Lung microvascular endothelial cell (primary cell): ENCODE results near the gene B4GALT2. TPM values are rescaled to one million over a fixed set of nuclear protein-coding genes. Genes with fewer than 3 reads are reported as not detected.

ENCODE experiments used
- DNase-seq, 2 donors: peaks; one replicate each; pipeline versions ENCODE4 v3.0.0 to v3.0.0-alpha.2; 2010; ENCODE audit warnings: low read depth in 2 of 2
- total RNA-seq: library from RNA; depleted of rRNA; stranded (reverse); fragments of >200 nt; gene quantifications from 2 replicates; pipeline ENCODE4 v1.2.1, GENCODE V29; 2014

Gene B4GALT2
- total RNA-seq, 1 donor from 2014 or later, result 41.9 TPM

- DNase-seq, result no peak
These were observed 5.8 kb downstream of the B4GALT2 start for GRCh38 chr1:43984855-43985254.

DNA sequence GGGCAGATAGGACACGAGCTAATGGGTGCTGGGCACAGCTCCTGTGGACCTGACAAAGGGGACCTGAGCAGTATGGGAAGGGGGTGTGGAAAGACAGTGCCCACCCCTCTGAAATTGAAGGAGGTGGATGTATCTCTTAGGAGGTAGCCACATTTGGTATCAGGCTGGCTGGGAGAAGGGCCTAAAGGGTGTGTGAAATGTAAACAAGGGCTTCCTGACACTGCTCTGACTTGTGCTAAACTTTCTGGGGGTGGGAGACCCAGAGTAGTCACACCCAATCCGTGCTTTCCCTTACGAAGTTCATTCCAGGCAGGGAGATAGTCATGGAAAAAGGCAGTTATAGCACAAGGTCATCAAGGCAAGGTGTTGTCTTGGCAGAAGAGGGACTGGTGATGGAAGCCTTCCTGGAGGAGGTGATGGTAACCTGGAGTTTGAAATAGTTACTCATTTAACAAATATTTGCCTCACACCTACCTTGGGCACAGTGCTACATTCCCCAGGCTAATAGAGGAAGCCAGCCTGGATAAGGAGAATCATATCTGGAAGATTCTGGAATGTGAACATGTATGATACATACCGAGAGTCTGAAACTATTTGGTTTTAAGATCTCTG lies 7.1 kb downstream of the B4GALT2 start:
- no peak for DNase-seq

DNA sequence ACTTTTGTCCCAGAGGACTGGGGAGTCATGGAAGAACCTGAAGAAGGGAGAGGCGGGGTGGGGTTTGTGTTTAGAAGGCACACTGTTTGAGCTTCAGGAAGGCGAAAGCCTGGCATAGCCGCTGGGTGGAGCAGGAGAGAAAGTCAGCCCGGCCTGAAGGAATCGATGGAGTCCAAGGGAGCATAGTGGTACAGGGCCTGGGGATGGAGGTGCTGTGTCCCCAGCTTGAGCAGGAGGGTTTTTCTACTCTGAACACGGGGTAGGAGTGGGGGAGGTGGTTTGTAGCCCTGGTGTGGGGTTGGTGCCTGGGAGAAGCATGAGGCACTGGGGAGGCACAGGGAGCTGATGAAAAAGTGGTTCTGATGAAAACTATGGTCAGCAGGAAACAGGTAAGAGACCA lies 7.7 kb downstream of the B4GALT2 start:
- no peak for DNase-seq

DNA sequence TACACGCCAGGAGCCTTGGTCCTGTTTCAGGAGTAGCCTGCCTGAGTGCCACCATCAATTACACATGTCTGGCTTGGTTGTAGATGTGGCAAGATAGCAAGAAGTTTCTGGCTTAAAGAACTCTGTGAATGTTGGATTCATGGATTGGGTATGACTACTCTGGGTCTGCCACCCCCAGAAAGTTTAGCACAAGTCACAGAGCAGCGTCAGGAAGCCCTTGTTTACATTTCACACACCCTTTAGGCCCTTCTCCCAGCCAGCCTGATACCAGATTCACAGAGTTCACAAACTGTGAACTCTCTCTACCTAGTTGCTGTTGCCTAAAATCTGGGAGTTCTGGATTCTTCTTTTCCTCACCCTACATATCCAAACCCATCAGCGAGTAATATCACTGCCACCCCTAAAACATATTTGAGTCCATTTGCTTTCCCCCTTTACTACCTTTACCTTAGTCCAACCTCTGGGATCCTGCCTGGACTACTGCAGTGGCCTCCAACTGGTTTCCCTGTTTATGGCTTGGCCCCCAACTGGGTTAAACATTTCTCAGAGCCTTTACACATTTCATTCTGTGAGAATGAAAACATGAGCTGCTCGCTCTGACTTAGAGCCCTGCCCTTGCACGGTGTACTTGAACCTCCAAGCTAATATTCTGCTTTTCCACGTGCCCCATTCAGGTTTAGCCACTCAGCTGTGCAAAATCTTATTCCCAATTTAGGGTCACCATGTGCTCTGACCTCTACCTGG lies 8.3 kb downstream of the B4GALT2 start:
- DNase-seq, result no peak

DNA sequence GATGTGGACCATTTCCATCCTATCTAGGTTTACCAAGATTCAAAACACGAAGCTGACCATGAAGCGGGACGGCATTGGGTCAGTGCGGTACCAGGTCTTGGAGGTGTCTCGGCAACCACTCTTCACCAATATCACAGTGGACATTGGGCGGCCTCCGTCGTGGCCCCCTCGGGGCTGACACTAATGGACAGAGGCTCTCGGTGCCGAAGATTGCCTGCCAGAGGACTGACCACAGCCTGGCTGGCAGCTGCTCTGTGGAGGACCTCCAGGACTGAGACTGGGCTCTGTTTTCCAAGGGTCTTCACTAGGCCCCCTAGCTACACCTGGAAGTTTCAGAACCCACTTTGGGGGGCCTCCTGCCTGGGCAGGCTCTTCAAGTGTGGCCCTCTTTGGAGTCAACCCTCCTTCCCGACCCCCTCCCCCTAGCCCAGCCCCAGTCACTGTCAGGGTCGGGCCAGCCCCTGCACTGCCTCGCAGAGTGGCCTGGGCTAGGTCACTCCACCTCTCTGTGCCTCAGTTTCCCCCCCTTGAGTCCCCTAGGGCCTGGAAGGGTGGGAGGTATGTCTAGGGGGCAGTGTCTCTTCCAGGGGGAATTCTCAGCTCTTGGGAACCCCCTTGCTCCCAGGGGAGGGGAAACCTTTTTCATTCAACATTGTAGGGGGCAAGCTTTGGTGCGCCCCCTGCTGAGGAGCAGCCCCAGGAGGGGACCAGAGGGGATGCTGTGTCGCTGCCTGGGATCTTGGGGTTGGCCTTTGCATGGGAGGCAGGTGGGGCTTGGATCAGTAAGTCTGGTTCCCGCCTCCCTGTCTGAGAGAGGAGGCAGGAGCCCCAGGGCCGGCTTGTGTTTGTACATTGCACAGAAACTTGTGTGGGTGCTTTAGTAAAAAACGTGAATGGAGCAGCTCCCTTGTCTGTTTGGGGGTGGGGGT lies 11.5 kb downstream of the B4GALT2 start:
- no peak for DNase-seq

- no peak for DNase-seq
These were observed 12.1 kb downstream of the B4GALT2 start for GRCh38 chr1:43991200-43991475.

DNA sequence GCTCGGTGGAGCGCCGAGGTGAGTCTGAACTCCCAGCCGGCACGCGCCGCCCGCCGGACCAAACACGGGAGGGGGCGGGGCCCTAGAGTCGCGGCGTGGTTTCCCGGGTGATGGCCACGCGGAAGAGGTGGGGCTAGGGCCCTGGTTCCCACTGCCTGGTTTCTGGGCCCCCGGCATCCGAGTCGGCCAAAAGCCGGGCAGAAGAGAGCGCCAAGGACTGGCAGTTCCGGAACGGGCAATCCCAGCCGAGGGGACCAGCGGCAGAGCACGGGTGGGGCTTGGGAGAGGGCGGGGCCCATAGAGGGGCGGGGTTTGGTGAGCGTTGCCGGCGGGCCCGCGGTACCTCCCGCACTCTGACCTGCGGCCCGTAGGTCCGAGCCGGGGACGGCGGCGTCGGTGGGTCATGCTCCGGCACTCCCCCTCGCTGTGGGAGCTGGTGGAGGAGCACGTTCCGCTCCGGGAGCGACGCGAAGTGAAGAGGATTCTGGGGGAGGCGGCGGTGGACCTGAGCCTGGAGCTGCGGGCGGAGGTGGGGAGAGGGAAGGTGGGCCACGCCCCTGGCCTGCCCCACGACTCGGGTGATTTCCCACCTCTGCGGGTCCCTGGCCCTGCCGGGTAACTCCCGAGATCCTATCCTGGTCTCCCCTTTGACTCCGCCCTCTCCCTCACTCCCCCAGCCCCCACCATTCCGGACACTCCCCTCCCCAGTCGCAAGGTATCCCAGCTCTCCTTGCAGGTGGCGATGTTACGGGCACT lies 12.6 kb downstream of the B4GALT2 start, which contains the start of gene CCDC24:
Gene CCDC24, plus strand, starts transcription at position 124 of the 756 bp plus-strand sequence. Its CDS starts 280 bp downstream, at position 404.
- DNase-seq, result peak; percentile 47 to 52

GRCh38 chr1:43992232-43992995 lies 13.4 kb downstream of the B4GALT2 start:
- DNase-seq, result no peak

GRCh38 chr1:43993206-43993914 lies 14.3 kb downstream of the B4GALT2 start:
- DNase-seq, result no peak

GRCh38 chr1:43994071-43994470 lies 15.1 kb downstream of the B4GALT2 start:
- no peak for DNase-seq

DNA sequence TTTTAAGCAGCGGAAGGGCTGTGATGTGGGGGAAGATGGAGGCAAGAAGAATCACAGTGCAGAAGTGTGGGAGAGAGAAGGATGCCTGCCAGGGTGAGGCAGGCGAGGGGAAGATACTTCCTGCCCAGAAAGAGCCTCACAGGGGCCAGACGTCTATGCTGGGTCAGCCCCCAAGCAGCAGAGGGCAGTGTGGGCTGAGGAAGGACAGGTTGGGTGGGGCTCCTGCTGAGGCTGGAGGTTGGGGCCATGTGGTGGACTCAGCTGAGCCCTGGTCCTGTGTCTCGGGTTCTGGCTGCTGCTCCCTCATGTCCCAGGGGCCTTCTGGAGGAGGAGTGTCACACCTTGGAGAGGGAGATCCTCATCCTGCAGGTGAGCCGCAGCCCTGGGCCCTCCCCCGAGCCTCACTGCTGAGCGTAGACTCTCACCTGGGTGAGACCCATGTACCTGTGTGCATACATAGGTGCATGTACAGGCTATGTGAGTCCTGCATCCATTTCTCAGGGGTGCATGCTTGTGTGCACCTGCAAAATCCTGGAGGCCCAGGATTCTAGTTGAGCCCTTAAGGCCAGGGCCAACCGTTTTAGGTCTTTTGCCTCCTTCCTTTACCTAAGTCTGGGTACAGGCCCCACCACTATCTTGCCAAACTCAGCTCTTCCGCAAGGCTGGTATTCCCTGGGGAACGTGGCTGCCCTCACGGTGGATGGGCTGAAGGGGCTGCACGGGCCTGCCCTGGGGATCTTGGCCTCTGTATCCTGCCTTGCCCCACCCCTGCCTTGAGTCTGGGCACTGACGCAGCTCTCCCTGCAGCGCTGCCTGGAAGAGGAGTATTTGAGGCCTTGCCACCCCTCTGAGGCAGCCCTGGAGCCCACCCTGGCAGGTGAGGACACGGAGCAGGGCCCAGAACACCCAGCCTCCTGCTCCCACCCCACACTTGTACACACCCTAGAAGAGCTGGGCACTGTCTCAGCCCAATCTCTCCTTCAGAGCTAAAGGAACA lies 16.1 kb downstream of the B4GALT2 start:
- no peak for DNase-seq

DNA sequence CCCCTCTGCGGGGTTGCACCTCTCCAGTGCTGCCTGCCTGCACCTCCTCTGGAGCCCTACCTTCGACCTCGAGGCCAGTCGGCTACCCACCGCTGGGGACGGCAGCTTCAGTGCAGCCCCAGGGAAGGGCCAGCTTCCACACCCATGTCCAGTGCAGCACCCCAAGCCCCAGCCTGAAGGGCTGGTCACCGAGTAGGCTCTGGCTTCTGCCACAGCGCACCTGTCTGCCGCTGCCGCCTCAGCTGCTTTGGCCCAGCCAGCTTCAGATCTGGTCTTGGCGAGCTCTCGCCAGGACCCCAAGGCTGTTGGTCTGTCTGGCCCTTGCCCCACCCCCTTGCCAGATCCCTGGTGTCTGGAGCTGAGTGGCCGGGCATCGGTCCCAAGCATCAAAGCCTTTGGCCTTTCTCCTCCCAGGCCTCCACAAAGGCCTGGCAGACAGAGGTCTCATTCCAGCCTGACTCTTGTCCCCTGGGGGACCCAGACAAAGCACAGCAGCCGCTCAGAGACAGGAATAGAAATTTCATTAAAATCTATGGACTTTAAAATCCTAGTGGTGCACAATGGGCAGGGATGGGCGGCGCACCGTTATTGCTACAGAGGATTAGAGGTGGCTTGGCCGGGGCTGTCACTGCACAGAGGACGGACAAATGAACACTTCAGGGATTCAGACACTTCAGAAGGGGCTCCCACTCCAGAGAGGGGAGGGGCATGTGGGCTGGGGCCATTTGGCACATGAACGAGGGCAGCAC lies 17.1 kb downstream of the B4GALT2 start:
- no peak for DNase-seq

DNA sequence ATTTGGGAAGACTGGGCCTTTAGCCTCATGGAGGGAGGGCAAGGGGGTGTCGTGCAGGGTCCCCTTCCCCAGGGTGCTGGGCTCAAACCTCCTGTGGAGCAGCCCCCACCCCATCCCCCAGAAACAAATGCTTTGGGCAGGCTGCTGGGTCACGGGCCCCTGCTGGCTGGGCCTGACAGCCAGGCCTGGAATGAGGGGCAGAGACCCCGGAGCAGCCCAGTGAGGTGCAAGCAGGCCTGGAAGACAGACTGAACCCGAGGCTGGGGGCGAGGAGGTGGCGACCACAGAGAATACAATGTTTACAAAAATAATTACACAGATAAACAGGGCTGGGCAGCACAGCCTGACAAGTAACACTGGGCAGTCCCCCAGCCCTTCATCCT lies 17.7 kb downstream of the B4GALT2 start:
- no peak for DNase-seq

DNA sequence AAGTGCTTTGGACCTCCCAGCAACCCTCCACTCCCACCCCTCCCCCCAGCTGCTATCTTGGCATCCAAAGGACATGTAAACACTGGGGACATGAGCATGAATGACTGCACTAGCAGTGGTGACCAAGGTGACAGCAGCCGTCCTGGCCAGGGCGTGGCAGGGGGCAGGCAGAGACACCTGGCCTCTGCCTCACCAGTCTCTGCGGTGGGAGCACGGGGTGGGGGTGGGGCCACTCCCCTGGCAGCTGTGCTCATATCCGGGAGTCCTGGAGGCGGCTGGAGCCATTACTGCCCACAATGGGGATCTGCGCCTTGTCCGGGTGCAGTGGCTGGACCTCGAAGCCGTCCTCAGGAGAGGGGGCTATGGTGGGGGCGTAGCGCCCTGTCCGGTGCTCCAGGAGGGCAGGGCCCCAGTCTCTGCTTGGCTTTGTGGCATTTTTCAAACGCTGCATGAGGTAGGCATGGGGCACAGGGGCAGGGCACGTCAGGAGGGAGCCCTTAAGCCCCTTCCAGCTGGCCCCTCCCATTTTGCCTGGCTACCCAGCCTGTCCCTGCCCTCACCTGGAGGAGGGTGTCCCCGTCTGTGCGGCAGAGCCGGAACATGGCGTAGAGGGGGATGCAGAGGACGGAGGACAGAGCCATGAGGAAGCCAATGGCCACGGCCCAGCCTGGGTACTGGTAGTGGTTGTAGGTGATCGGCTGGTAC lies 18.4 kb downstream of the B4GALT2 start:
- no peak for DNase-seq

- DNase-seq, result no peak
These were observed 19.0 kb downstream of the B4GALT2 start for GRCh38 chr1:43998000-43998378.

- no peak for DNase-seq
These were observed 20.4 kb downstream of the B4GALT2 start for GRCh38 chr1:43999455-43999854.

- DNase-seq, result no peak
These were observed 21.2 kb downstream of the B4GALT2 start for GRCh38 chr1:44000122-44000665.
